Stimulated activated CD4-positive, alpha-beta T cell treated with anti-CD3 and anti-CD28 coated beads, Interleukin-1b, Interleukin-23, amount 100 ng/mL, for 48 hours (primary cell): ENCODE results near the gene CDC16.
"Not testable (repeated sequence)": the region's sequence is repeated elsewhere in the genome, so short reads cannot be mapped to it uniquely, and the experiment has no call there.

Experiments used
- DNase-seq: peaks from one replicate; pipeline ENCODE4 v3.0.0-alpha.2; 2020

Gene CDC16

GRCh38 chr13:114234645-114235421 is at the start of gene CDC16:
Gene CDC16 (plus strand): TSS chr13:114234897. CDS start chr13:114235085, 188 bp downstream.
- DNase-seq: peak; percentile 92

- no peak for DNase-seq
Observed at GRCh38 chr13:114185182-114185971, 49.3 kb upstream of the CDC16 start.

- no peak for DNase-seq
Observed at GRCh38 chr13:114194853-114195252, 39.8 kb upstream of the CDC16 start.

- DNase-seq: no peak
Observed at GRCh38 chr13:114196629-114197028, 38.1 kb upstream of the CDC16 start.

GRCh38 chr13:114198556-114198955 is 36.1 kb upstream of the CDC16 start:
- DNase-seq: no peak

GRCh38 chr13:114199526-114199925 is 35.2 kb upstream of the CDC16 start:
- DNase-seq: not testable (repeated sequence)

- no peak for DNase-seq
Observed at GRCh38 chr13:114199954-114200353, 34.7 kb upstream of the CDC16 start.

- no peak for DNase-seq
Observed at GRCh38 chr13:114200399-114200911, 34.2 kb upstream of the CDC16 start.

- DNase-seq: no peak
Observed at GRCh38 chr13:114202581-114202980, 32.1 kb upstream of the CDC16 start.

GRCh38 chr13:114203536-114203935 is 31.2 kb upstream of the CDC16 start:
- DNase-seq: no peak

GRCh38 chr13:114204894-114205293 is 29.8 kb upstream of the CDC16 start:
- no peak for DNase-seq

- no peak for DNase-seq
Observed at GRCh38 chr13:114208134-114208533, 26.6 kb upstream of the CDC16 start.

GRCh38 chr13:114211446-114212157 is 23.1 kb upstream of the CDC16 start:
- no peak for DNase-seq

- no peak for DNase-seq
Observed at GRCh38 chr13:114212158-114212495, 22.6 kb upstream of the CDC16 start.

GRCh38 chr13:114213980-114214379 is 20.7 kb upstream of the CDC16 start:
- DNase-seq: no peak

GRCh38 chr13:114219392-114219791 is 15.3 kb upstream of the CDC16 start:
- no peak for DNase-seq

- DNase-seq: no peak
Observed at GRCh38 chr13:114222461-114222968, 12.2 kb upstream of the CDC16 start.

- no peak for DNase-seq
Observed at GRCh38 chr13:114224201-114224600, 10.5 kb upstream of the CDC16 start.

GRCh38 chr13:114225610-114226009 is 9.1 kb upstream of the CDC16 start:
- DNase-seq: no peak

- DNase-seq: no peak
Observed at GRCh38 chr13:114226088-114226487, 8.6 kb upstream of the CDC16 start.

- DNase-seq: peak; percentile 86
Observed at GRCh38 chr13:114226699-114227323, 7.9 kb upstream of the CDC16 start.

GRCh38 chr13:114227528-114227927 is 7.2 kb upstream of the CDC16 start:
- no peak for DNase-seq

- DNase-seq: no peak
Observed at GRCh38 chr13:114228176-114228575, 6.5 kb upstream of the CDC16 start.
